Measurements from ENCODE around the gene RNF13.

DNA sequence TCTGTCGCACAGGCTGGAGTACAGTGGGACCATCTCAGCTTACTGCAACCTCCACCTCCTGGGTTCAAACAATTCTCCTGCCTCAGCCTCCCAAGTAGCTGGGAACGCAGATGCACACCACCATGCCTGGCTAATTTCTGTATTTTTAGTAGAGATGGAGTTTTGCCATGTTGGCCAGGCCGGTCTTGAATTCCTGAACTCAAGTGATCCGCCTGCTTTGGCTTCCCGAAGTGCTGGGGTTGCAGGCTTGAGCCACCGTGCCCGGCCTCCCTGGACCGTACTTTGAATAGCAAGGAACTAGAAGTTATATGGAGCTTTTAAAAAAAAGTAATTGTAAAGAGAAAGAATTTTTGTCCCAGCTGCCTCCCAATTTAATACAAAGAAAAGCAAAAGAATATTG is 12.3 kb upstream of the RNF13 start:
- TF ChIP-seq, protein P1, sequence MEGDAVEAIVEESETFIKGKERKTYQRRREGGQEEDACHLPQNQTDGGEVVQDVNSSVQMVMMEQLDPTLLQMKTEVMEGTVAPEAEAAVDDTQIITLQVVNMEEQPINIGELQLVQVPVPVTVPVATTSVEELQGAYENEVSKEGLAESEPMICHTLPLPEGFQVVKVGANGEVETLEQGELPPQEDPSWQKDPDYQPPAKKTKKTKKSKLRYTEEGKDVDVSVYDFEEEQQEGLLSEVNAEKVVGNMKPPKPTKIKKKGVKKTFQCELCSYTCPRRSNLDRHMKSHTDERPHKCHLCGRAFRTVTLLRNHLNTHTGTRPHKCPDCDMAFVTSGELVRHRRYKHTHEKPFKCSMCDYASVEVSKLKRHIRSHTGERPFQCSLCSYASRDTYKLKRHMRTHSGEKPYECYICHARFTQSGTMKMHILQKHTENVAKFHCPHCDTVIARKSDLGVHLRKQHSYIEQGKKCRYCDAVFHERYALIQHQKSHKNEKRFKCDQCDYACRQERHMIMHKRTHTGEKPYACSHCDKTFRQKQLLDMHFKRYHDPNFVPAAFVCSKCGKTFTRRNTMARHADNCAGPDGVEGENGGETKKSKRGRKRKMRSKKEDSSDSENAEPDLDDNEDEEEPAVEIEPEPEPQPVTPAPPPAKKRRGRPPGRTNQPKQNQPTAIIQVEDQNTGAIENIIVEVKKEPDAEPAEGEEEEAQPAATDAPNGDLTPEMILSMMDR (IDR thresholded peaks at IDR 0.05 in 4 of 5, conservative IDR thresholded peaks at IDR 0.05 in 1 of 5): no peak
- TF ChIP-seq POLR2A (IDR thresholded peaks at IDR 0.05): no peak

Measured in gastrocnemius medialis (tissue), 4 donors.